ENCODE data around the gene MIPOL1.
"Not testable (repeated sequence)": the region's sequence is repeated elsewhere in the genome, so short reads cannot be mapped to it uniquely, and the experiment has no call there.

Gene MIPOL1

DNA sequence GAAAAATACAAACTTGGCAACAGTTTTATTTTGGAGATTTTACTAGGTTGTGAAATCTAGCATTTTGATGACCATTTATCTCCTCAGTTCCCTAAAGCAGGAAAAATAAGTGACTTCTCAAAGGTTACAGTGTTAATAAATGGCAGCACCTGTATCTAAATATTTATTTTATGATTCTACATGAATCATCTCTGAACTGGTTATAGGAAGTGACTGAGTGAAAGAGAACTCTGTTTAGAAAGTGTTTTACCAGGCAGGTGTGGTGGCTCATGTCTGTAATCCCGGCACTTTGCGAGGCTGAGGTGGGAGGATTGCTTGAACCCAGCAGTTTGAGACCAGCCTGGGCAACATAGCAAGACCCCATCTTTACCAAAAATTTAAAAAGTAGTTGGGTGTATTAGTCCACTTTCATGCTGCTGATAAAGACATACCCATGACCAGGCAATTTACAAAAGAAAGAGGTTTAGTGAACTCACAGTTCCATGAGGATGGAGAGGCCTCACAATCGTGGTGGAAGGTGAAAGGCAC lies 26.3 kb downstream of the MIPOL1 start:
- peak; percentile 71 for DNase-seq (ENCODE audit: low read depth)
- TF ChIP-seq CTCF (IDR thresholded peaks at IDR 0.05; ENCODE audit: insufficient read depth, low read depth, low read length, missing control alignments) = no peak
- H3K4me3 ChIP-seq (ENCODE audit: low read length) = no peak overlapping the region

GRCh38 chr14:37225668-37226067 lies 27.9 kb downstream of the MIPOL1 start:
- DNase-seq (ENCODE audit: low read depth); H3K4me3 ChIP-seq (ENCODE audit: low read length): not testable (repeated sequence)

GRCh38 chr14:37230551-37231194 lies 32.9 kb downstream of the MIPOL1 start:
- no peak overlapping the region for H3K4me3 ChIP-seq (ENCODE audit: low read length)
- TF ChIP-seq CTCF (IDR thresholded peaks at IDR 0.05; ENCODE audit: insufficient read depth, low read depth, low read length, missing control alignments) = peak; percentile 69
- DNase-seq (ENCODE audit: low read depth) = peak; percentile 79

GRCh38 chr14:37232907-37233481 lies 35.3 kb downstream of the MIPOL1 start:
- DNase-seq (ENCODE audit: low read depth) = peak; percentile 81
- peak; percentile 69 for TF ChIP-seq CTCF (IDR thresholded peaks at IDR 0.05; ENCODE audit: insufficient read depth, low read depth, low read length, missing control alignments)
- H3K4me3 ChIP-seq (ENCODE audit: low read length) = no peak overlapping the region

DNA sequence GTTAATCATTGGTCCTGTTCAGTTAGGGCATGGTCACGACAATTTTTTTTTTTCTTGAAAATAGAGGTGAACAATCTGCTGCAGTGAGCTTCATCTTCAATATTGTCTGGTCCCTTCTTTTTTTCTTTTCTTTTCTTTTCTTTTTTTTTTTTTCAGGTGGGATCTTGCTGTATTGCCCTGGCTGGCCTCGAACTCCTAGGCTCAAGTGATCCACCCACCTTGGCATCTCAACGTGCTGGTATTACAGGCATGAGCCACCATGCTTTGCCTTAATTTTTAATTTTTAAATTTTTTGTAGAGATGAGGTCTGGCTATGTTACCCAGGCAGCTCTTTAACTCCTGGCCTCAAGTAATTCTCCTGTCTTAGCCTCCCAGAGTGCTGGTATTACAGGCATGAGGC lies 36.5 kb downstream of the MIPOL1 start:
- TF ChIP-seq CTCF (IDR thresholded peaks at IDR 0.05; ENCODE audit: insufficient read depth, low read depth, low read length, missing control alignments) = no peak
- H3K4me3 ChIP-seq (ENCODE audit: low read length) = no peak overlapping the region
- DNase-seq (ENCODE audit: low read depth) = no peak

DNA sequence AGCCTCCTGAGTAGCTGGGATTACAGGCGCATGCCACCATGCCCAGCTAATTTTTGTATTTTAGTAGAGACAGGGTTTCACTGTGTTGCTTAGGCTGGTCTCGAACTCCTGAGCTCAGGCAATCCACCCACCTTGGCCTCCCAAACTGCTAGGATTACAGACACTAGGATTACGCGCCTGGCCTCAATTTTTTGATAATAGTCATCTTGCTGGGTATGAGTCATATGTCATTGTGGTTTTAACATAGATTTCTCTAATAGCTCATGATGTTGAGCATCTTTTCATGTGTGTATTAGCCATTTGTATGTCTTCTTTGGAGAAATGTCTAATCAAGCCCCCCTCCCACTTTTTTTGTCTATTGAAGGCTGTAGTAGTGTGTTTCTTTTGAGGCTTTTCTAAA lies 38.3 kb downstream of the MIPOL1 start:
- H3K4me3 ChIP-seq (ENCODE audit: low read length) = not testable (repeated sequence)
- peak; percentile 78 for DNase-seq (ENCODE audit: low read depth)

GRCh38 chr14:37237094-37237493 lies 39.4 kb downstream of the MIPOL1 start:
- DNase-seq (ENCODE audit: low read depth) = no peak
- TF ChIP-seq CTCF (IDR thresholded peaks at IDR 0.05; ENCODE audit: insufficient read depth, low read depth, low read length, missing control alignments) = no peak
- H3K4me3 ChIP-seq (ENCODE audit: low read length) = no peak overlapping the region

DNA sequence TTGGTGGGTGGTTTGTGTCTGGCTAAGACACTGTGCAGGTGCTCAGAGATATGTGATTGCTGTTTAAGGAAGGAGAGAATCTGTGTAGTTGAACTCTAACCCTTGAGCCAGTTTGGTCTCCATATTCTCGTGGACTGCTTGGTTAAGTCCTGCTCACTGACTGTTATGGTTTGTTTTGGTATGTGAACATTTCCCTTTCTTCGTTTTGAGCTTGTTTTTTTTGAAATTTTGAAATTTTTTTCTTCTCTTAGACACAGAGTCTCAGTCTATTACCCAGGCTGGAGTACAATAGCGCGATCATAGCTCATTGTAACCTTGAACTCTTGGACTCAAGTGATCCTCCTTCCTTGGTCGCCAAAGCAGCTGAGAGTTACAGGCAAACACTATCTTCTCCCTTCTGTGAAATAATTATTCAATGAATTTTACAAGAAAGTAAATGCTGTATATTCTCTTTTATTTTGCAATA lies 40.0 kb downstream of the MIPOL1 start:
- TF ChIP-seq CTCF (IDR thresholded peaks at IDR 0.05; ENCODE audit: insufficient read depth, low read depth, low read length, missing control alignments) = no peak
- DNase-seq (ENCODE audit: low read depth) = no peak
- no peak overlapping the region for H3K4me3 ChIP-seq (ENCODE audit: low read length)
